HG03521 (cell line): ENCODE data around the gene MOGAT3.

ENCODE experiments used
- ATAC-seq: cut with Tn5 transposase; IDR thresholded peaks from one replicate; pipeline ENCODE4 v1.9.1; 2021; ENCODE audit warnings: mild to moderate bottlenecking, moderate library complexity; ENCODE audit not compliant: unreplicated experiment

Gene MOGAT3

DNA sequence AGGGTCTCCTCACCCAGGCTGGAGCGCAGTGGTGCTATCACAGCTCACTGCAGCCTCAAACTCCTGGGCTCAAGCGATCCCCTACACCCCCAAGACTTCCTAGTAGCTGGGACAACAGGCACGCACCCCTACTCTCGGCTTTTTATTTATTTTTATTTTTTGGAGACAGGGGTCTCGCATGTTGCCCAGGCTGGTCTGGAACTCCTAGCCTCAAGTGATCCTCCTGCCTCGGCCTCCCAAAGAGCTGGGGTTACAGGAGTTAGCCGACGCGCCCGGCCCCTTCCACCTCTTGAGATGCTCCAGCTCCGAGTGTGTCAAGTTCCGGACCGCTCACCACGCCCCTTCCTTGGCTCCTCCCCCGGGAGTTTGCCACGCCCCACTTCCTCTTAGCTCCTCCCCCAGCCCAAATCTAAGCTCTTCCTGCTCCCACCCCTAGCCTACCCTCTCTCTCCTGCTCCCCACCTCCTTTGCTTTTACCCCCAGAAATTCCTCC is 27.0 kb downstream of the MOGAT3 start:
- no peak for ATAC-seq

DNA sequence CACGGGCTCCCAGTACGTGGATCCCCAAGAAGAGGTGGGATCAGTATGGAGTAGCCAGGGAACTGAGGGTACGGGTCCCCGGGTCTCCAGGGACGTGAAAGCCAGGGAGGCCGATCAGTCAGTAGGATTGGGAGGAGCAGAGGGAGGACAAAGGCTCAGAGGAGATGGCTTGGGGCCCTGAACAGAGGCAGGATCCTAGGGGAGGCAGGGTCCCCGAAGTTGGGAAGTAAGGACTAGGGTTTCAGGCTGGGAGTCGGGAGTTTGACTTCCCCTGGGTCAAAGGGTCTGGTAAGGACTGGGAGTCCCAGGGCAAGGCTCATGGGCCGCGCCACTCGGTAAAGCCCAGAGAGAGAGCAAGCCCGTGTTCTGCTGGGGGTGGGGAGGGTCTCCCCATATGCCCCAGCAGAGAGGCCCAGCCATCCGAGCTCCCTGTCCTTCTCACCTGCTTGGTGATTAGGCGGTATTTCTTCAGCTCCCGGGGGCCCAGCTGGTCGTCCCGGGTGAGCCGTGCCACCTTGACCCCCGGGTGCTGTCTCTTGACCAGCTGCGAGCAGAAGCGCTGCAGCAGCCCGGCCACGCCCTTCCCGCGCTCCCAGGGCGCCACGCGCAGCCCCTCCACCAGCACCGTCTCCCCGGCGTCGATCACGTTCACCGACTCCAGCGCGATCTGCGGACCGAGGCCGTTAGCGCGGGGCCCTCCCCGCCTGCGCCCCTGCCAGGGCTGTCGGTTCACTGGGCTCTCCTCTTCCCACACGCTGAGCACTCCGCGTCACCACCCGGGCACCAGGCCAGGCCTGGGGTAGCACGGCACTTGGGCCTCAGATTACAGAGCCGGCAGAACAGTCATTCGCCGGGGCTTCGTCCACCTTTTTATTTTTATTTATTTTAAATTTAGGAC is 27.7 kb downstream of the MOGAT3 start:
- no peak for ATAC-seq

DNA sequence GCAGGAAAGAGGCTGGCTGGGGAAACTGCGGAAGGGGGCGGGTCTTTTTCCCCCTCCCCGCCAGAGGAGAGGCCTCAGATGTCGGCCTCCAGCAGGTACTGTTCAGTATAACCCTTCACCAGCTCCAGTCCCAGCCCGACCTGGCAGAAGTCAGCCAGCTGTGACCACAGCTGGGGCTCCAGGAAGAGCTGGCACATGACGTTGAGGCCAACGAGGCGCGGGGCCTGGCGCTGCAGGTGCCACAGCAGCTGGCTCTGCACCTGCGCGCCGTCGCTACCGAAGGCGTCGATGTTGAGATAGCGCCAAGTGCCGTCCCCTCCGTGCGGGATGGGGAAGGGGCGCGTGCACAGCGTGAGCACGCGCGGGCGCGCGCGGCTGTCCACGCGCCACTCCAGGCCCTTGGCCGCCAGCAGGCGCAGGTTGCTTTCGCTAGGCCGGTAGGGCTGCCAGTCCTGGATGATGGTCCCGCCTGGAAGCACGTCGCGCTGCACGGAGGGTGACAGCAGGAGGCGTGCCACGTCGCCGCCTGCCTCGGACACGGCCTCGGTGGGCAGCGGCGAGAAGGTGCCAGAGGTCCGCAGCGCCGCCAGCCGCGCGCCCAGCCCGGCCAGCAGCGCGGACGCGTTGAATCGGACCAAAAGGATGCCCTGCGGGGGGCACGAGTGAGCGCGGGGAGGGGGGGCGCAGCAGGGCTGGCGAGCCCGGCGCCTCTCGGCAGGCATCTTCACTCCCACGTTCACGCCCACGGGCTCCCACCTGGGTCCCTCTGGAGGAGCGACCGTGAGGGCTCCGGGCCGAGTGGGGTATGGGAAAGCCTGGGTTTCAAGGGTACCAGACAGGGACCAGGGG is 28.6 kb downstream of the MOGAT3 start:
- ATAC-seq = no peak

DNA sequence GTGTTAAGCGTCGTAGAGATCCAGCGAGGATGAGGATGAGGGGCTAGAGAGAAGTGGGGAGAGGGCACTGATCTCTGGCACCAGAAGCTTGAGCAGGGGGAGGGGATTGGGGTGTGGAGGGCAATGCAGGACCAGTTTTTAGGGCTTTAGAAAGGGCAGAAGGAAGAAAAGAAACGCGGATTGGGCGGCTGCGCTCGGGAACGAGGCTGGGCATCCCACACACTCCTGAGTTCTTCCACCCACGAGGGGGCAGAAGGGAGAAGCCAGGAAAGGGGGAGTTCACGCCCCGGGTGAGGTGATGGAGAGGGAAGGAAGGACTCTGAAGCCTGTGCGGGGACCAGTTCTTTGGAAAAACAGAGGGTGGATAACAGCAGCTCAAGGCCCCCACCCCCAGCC is 29.4 kb downstream of the MOGAT3 start:
- ATAC-seq = no peak

GRCh38 chr7:101170617-101171441 is 30.0 kb downstream of the MOGAT3 start:
- no peak for ATAC-seq

GRCh38 chr7:101169838-101170551 is 30.8 kb downstream of the MOGAT3 start:
- no peak for ATAC-seq

- no peak for ATAC-seq
These were observed 31.6 kb downstream of the MOGAT3 start for GRCh38 chr7:101169110-101169837.

- no peak for ATAC-seq
These were observed 32.3 kb downstream of the MOGAT3 start for GRCh38 chr7:101168412-101169049.

- no peak for ATAC-seq
These were observed 33.0 kb downstream of the MOGAT3 start for GRCh38 chr7:101167645-101168411.

DNA sequence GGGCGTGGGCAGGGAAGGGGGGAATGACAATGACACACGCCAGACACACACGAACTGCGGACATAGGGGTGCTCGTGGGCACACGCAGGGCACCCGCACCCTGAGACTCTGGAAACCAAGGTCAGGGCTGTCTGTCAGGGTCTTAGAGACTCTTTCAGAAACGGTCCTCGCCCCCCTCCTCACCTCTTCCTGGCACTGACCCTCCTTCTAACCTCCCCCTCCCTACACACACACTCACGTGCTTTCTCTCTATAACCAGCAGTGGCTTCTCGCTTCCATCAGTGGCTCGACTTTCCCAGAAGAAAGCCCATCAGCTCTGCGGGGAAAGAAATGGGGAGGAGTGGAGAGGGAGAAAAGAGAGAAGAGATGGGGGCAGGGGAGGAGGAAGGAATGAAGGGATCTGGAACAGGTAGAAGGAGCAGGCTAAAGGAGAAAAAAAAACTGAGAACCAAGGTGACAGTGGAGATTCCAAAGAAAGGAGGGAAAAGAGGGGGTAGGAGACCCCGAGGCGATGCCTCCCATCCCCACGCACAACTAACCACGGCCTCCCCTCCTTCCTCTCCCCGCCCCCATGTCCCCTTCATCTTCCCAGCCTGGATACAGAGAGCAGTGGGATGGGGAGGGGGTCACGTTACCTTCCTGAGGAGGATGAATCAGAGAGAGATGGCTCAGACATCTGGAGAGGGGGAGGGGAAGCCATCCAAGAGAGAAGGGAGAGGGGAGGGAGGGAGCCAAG is 33.8 kb downstream of the MOGAT3 start:
- no peak for ATAC-seq

DNA sequence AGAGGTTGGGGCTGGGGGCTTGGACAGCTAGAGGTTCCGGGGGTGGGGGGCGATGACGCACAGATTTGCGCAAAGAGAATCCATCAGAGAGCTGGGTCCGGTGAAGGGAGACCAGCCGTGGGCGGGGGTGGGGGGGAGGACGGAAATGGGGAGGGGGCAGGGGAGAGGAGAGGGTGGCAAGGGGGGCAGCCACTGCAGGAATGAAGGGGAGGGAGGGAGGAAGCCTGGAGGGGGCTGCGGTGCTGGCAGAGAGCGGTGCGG is 34.3 kb downstream of the MOGAT3 start:
- ATAC-seq = no peak

DNA sequence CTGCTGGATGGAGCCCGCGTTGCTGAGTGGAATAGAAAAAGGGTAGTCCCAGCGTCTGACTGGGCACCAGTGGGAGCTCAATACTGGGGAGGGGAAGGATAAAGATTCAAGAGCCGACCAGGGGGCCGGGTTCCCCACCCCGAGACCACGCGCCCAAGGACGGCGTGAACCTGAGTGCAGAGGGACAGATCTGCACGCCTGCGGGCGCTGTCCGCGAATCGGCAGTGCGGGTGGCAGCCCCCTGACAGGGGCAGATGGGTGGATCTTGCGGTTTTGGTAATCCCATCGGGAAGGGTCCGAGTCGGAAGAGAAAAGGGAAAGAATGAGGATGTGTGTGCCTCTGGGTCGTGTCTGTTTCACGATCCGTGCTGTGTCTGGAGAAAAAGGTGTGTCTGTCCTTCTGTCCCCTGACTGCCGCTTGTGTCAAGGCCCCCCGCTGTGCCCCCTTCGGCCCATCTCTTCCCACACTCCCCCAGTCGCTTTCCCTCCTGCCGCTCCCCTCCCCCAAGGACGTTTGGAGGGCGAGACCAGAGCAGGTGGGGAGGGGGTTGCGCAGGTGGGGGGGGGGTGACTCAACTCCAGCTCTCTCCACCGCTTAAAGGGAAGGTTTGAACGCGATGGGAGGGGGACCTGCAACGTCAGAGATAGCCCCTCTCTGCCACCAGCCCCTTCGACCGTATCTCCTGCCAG is 34.7 kb downstream of the MOGAT3 start:
- no peak for ATAC-seq

- ATAC-seq = peak; percentile 53
These were observed 35.5 kb downstream of the MOGAT3 start, which contains the start of gene VGF for GRCh38 chr7:101165075-101165957. VGF (minus strand) TSS chr7:101165569; CDS start chr7:101164843, 726 bp downstream.

- ATAC-seq = no peak
These were observed 36.6 kb downstream of the MOGAT3 start for GRCh38 chr7:101164071-101164840.

DNA sequence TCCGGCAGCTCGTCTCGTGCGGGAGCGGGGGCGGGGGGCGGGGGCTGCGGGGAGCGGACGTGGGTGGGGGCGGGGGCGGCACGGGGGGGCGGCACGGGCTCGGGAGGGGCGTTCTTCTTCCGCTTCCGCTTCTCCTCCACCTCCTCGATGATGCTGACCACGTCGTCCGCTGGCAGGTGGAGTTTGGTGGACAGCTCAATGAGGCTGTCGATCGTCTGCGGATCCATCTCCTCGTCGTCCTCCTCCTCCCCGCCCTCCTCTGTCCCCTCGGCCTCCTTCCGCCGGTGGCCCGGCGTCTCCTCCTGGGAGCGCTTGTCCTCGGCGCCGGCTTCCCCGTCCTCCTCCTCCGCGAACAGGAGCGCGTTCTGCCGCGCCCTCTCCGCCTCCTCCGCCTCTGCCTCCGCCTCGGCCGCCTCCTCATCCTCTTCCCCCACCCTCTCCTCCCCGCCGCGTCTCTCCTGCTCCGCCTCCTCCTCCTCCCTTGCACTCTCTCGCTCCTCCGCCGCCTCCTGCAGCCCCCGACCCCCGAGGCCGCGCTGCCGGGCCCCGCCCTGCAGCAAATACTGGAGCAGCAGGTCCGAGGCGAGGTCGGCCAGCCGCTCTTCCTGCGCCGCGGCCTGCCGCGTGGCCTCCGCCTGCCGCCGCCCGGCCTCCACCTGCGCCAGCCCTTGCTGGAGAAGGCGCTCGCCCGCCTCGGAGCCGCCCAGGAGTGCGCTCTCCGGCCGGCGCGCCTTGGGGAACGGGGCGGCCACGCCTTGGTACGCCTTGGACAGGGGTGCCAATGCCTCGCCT is 37.4 kb downstream of the MOGAT3 start:
- no peak for ATAC-seq
